Stimulated activated naive CD8-positive, alpha-beta T cell treated with anti-CD3 and anti-CD28 coated beads, Interleukin-15, Interleukin-2, amounts not matched to agents 100 U/mL and 50 U/mL, for 24 hours (primary cell): ENCODE data around the gene SPNS1.
"Not testable (repeated sequence)": the region's sequence is repeated elsewhere in the genome, so short reads cannot be mapped to it uniquely, and the experiment has no call there.

Experiments
- ATAC-seq: fragments of 150-1000 bp; cut with Tn5 transposase; one replicate; pipeline ENCODE4 v1.10.0; 2021
- DNase-seq: peaks from one replicate; pipeline ENCODE4 v3.0.0; 2021

Gene SPNS1

DNA sequence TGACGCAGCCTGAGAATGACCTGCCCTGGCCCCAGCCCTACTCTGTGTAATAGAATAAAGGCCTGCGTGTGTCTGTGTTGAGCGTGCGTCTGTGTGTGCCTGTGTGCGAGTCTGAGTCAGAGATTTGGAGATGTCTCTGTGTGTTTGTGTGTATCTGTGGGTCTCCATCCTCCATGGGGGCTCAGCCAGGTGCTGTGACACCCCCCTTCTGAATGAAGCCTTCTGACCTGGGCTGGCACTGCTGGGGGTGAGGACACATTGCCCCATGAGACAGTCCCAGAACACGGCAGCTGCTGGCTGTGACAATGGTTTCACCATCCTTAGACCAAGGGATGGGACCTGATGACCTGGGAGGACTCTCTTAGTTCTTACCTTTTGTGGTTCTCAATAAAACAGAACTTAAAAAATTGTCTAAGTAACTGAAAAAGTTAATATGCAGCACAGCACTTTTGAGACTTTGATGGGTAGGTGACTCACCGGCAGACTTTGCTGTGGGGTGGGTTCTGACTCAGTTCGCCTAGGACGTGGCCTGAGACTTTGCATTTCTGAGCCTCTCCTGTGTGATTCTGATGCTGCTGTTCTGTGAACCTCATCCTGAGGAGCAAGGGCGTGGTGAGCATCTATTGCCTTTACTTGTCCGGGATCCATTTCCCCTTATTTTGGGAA lies 15.9 kb downstream of the SPNS1 start:
- DNase-seq: peak; percentile 72
- peak; percentile 88 for ATAC-seq

DNA sequence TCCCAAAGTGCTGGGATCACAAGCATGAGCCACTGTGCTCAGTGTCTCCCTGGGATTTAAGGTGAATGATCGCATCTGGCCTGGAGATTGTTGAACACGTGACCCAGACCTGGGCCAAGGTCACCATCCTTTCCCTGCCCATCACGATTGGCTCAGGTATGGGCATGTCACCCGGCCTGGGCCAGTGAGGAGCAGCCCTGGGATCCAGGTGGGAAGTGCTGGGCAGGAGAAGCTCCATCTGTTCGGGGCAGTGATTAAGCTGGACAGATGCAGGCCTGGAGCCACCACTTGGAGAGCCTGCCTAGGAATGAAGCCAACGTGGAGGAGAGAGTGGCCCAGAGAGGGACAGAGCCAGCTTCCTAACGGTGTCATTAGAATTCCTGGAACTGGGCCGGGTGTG lies 17.1 kb downstream of the SPNS1 start:
- ATAC-seq (no peak), DNase-seq (no peak)

- DNase-seq (no peak), ATAC-seq (no peak)
These were observed 17.9 kb downstream of the SPNS1 start for GRCh38 chr16:28992496-28992895.

- DNase-seq (no peak), ATAC-seq (no peak)
These were observed 24.3 kb downstream of the SPNS1 start for GRCh38 chr16:28998837-28999236.

DNA sequence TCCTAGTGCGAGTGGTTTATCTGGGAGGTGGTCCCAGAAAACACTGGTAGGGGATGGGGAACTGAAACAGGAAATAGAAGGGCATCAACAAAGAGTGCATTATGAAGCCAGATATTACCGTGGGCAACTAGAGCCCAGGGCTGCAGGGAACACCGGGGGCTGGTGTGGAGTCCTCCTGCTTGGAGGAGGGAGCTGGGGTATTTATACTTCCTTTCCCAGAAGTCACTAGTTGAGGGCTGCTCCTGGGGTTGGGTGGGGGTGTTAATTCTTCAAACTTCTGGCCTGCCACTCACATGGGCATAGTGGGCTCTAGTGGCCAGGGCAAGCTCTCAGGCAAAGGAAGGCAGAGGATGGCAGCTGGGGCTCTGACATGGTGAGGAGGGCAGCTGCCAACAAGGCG lies 25.0 kb downstream of the SPNS1 start:
- no peak for DNase-seq
- ATAC-seq: no peak

DNA sequence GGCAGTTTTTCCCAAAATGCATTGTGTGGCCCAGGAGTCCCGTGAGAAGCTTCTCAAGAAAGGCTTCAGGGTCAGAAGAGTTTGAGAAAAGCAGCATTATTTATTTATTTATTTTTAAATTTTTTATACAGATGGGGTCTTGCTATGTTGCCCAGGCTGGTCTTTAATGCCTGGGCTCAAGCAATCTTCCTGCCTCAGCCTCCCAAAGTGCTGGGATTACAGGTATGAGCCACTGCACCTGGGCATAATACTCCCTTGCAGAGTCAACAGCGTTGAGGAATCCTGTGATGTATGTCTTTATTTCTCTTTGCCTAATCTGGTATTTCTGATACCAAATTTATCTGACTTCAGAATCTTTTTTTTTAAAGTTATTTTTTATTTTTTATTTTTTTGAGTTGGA lies 25.4 kb downstream of the SPNS1 start:
- ATAC-seq (no peak), DNase-seq (no peak)

DNA sequence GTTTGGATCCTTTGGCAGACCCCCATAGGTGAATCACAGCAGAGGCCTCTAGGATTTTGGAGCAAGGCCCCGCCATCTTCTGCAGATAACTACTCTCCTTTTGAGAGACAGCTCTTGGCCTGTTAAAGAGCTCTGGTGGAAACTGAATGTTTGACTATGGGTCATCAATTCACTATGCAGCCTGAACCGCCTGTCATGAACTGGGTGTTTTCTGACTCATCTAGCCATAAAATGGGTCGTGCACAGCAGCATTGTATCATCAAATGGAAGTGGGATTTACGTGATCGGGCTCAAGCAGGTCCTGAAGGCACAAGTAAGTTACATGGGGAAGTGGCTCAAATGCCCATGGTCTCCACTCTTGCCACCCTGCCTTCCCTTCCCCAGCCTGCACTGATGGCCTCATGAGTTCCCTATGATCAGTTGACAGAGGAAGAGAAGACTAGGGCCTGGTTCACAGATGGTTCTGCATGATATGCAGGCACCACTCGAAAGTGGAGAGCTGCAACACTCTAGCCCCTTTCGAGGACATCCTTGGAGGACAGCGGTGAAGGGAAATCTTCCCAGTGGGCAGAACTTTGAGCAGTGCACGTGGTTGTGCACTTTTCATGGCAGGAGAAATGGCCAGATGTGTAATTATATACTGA lies 30.0 kb downstream of the SPNS1 start:
- ATAC-seq, DNase-seq: not testable (repeated sequence)

- ATAC-seq (peak; percentile 96), DNase-seq (peak; percentile 75)
These were observed 33.4 kb downstream of the SPNS1 start for GRCh38 chr16:29007730-29008593.

GRCh38 chr16:29009050-29009837 lies 34.7 kb downstream of the SPNS1 start:
- DNase-seq (peak; percentile 56), ATAC-seq (peak; percentile 15)

DNA sequence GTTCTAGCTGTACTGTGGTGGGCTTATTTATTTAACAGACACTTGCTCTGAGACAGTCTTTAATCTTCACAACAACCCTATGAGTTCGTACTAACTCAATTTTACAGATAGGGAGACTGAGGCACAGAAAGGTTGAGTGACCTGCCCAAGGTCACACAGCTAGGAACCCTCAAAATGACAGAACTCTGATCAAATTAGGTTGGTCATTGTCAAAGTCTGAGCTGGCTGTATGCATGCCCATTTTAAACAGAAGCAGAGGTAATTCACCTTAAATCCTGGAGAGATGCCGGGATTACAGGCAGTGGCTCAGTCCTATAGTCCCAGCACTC lies 35.2 kb downstream of the SPNS1 start:
- DNase-seq (no peak), ATAC-seq (no peak)

- DNase-seq (peak; percentile 47), ATAC-seq (no peak)
These were observed 36.5 kb downstream of the SPNS1 start for GRCh38 chr16:29011112-29011511.

DNA sequence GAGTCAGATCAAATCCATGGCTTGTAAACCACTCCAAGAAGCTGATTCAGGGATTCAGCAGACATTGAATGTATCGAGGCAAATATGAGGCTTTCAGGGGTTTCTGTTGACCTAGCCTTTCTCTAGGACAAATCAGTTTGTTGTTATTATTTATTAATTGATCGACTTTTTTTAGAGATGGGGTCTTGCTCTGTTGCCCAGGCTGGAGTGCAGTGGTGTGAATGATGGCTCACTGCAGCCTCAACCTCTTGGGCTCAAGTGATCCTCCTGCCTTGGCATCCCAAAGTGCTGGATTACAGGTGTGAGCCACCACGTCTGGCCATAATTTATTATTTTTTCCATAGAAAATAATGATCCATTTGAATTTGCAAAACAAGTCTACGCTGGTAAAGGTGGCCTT lies 37.3 kb downstream of the SPNS1 start:
- no peak for ATAC-seq

GRCh38 chr16:29012913-29013553 lies 38.5 kb downstream of the SPNS1 start:
- DNase-seq (no peak), ATAC-seq (peak; percentile 24)

More for the DNA sequence above, 37.3 kb downstream of the SPNS1 start:
- DNase-seq: no peak

DNA sequence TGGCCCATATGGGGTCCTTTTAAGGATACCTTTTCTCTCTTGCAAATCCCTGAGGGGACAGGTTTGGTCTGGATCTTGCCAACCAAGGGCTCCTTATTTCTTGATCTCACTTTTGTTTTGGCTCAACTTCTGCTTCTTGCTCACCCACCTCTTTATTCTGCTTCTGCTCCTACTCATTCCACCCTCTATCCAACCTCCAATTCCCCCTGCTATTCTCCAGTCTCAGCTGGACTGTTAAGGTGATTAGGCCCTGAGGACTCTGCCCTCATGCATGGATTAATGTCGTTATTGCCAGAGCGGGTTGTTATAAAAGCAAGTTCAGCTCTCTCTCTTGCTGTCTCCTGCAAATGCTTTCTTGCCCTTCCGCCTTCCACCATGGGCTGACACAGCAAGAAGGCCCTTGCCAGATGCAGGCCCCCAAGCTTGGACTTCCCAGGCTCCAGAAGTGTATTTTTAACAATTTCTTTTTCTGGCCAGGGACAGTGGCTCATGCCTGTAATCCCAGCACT lies 40.0 kb downstream of the SPNS1 start:
- DNase-seq (no peak), ATAC-seq (no peak)

DNA sequence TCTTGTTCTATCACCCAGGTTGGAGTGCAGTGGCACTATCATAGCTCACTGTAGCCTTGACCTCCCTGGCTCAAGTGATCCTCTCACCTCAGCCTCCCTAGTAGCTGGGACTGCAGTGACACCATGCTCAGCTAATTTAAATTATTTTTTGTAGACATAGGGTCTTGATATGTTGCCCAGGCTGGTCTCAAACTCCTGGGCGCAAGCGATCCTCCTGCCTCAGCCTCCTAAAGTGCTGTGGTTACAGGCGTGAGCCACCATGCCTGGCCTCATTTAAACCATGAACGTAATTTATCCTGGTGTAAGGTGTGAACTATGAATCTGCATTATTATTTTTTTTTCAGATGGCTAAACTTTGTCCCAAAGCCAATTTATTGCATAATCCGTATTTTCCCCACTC lies 47.6 kb downstream of the SPNS1 start:
- ATAC-seq: no peak

DNA sequence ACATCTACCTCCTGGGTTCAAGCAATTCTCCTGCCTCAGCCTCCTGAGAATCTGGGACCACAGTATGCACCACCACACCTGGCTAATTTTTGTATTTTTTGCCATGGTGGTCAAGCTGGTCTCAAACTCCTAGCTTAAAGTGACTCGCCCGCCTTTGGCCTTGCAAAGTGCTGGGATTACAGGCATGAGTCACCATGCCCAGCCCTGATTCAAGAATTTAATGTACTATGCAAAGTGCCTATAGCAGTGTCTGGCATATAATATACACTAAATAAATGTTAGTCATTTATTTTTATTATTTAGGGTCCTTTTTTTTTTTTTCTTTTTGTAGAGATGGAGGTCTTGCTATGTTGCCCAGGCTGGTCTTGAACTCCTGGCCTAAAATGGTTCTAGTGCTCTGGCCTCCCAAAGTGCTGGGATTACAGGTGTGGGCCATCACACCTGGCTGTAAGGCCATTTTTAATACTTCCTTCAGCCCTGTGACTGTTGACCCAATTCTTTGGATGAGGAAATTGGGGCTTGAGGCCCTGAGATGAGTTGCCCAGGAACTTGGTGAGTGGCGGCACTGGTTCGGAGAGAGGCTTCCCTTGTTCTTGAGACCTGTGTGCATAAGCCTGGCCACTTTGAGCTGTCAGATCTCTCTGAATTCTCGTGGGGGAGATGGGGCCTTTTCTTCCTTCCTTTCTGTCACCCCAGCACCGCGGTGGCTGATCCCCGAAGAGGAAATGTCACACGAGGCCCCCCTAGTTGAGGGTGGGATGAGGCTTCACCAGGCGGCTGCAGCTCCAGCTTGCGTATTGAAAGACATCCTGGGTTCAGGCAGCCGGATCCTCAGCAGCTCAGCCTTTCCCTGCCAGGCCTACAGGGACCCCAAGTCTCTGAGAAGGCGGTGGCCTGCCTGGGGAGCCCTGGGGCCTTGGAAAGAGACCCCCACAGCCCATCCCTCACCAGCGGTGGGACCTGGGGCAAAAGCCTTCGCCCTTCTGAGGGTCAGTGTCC lies 49.0 kb downstream of the SPNS1 start:
- DNase-seq (peak; percentile 35), ATAC-seq (no peak)

More for the DNA sequence above, 47.6 kb downstream of the SPNS1 start:
- DNase-seq: no peak

- DNase-seq (no peak), ATAC-seq (no peak)
These were observed 49.7 kb downstream of the SPNS1 start for GRCh38 chr16:29024278-29024677.

GRCh38 chr16:29025218-29025617 lies 50.6 kb downstream of the SPNS1 start:
- DNase-seq: peak; percentile 47

DNA sequence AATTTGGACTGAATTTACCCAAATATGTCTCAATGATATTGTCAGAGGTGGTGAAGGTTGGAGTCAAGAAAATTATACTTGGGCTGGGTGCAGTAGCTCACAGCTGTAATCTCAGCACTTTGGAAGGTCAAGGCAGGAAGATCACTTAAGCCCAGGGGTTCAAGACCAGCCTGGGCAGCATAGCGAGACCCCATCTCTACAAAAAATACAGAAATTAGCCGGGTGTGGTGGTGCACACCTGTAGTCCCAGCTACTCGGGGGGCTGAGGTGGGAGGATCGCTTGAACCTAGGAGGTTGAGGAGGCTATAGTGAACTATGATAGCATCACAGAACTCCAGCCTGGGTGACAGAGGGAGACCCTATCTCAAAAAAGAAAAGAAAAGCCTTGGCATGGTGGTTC lies 51.2 kb downstream of the SPNS1 start:
- no peak for ATAC-seq
- DNase-seq: no peak

More at GRCh38 chr16:29025218-29025617, 50.6 kb downstream of the SPNS1 start:
- ATAC-seq: no peak

GRCh38 chr16:29028457-29029167 lies 54.0 kb downstream of the SPNS1 start:
- no peak for ATAC-seq
- no peak for DNase-seq
